ENCODE data around the gene SLC7A10. TPM values are rescaled to one million over a fixed set of nuclear protein-coding genes. Genes with fewer than 3 reads are reported as not detected.
"Not testable (repeated sequence)": the region's sequence is repeated elsewhere in the genome, so short reads cannot be mapped to it uniquely, and the experiment has no call there.

Gene SLC7A10
- total RNA-seq, 1 experiment from 2014 or later = not detected

GRCh38 chr19:33215438-33216197, 10.0 kb downstream of the SLC7A10 start:
- no peaks in the 10 kb centered on the region for H3K36me3 ChIP-seq
- H3K4me3 ChIP-seq = no peak overlapping the region
- H3K27me3 ChIP-seq = no peaks in the 10 kb centered on the region
- no peak for DNase-seq
- H3K9me3 ChIP-seq = no peaks in the 10 kb centered on the region

GRCh38 chr19:33214596-33214995, 11.1 kb downstream of the SLC7A10 start:
- Histone ChIP-seq H3K9me3 (no peaks in the 10 kb centered on the region), H3K4me3 (no peak overlapping the region), H3K27me3 (no peaks in the 10 kb centered on the region), H3K36me3 (no peaks in the 10 kb centered on the region)
- no peak for DNase-seq

GRCh38 chr19:33212436-33213172, 13.0 kb downstream of the SLC7A10 start:
- Histone ChIP-seq H3K27me3 (no peaks in the 10 kb centered on the region), H3K9me3 (no peaks in the 10 kb centered on the region), H3K36me3 (no peaks in the 10 kb centered on the region), H3K4me3 (no peak overlapping the region)
- no peak for DNase-seq

GRCh38 chr19:33211794-33212435, 13.7 kb downstream of the SLC7A10 start:
- H3K36me3 ChIP-seq = no peaks in the 10 kb centered on the region
- no peaks in the 10 kb centered on the region for H3K9me3 ChIP-seq
- no peak overlapping the region for H3K4me3 ChIP-seq
- DNase-seq = no peak
- no peaks in the 10 kb centered on the region for H3K27me3 ChIP-seq

- no peaks in the 10 kb centered on the region for H3K27me3 ChIP-seq
- no peak for DNase-seq
- no peak overlapping the region for H3K4me3 ChIP-seq
- no peaks in the 10 kb centered on the region for H3K9me3 ChIP-seq
- H3K36me3 ChIP-seq = peaks cover 7% of the 10 kb centered on the region; the same call in 1 of the 2 replicates
Measured at GRCh38 chr19:33210266-33210940, 15.2 kb downstream of the SLC7A10 start.

GRCh38 chr19:33209850-33210230, 15.8 kb downstream of the SLC7A10 start:
- not testable (repeated sequence) for DNase-seq, H3K36me3 ChIP-seq, H3K4me3 ChIP-seq, H3K27me3 ChIP-seq, H3K9me3 ChIP-seq

GRCh38 chr19:33208904-33209849, 16.5 kb downstream of the SLC7A10 start:
- no peak for DNase-seq
- H3K9me3 ChIP-seq = no peaks in the 10 kb centered on the region
- H3K4me3 ChIP-seq = no peak overlapping the region
- H3K36me3 ChIP-seq = peaks cover 7% of the 10 kb centered on the region
- H3K27me3 ChIP-seq = no peaks in the 10 kb centered on the region

- no peak for DNase-seq
- peaks cover 7% of the 10 kb centered on the region for H3K36me3 ChIP-seq
- H3K4me3 ChIP-seq = no peak overlapping the region
- no peaks in the 10 kb centered on the region for H3K9me3 ChIP-seq
- H3K27me3 ChIP-seq = no peaks in the 10 kb centered on the region
Measured at GRCh38 chr19:33208371-33208895, 17.2 kb downstream of the SLC7A10 start.

GRCh38 chr19:33207903-33208302, 17.7 kb downstream of the SLC7A10 start:
- no peaks in the 10 kb centered on the region for H3K9me3 ChIP-seq
- no peak for DNase-seq
- H3K36me3 ChIP-seq = peaks cover 12% of the 10 kb centered on the region
- H3K27me3 ChIP-seq = no peaks in the 10 kb centered on the region
- H3K4me3 ChIP-seq = no peak overlapping the region

- H3K4me3 ChIP-seq = no peak overlapping the region
- peaks cover 12% of the 10 kb centered on the region for H3K36me3 ChIP-seq
- DNase-seq = no peak
- H3K27me3 ChIP-seq = no peaks in the 10 kb centered on the region
- no peaks in the 10 kb centered on the region for H3K9me3 ChIP-seq
Measured at GRCh38 chr19:33207040-33207620, 18.5 kb downstream of the SLC7A10 start.

GRCh38 chr19:33206261-33207039, 19.2 kb downstream of the SLC7A10 start:
- no peaks in the 10 kb centered on the region for H3K27me3 ChIP-seq

GRCh38 chr19:33205531-33206260, 20.0 kb downstream of the SLC7A10 start:
- H3K36me3 ChIP-seq = peaks cover 12% of the 10 kb centered on the region
- no peaks in the 10 kb centered on the region for H3K27me3 ChIP-seq
- no peak overlapping the region for H3K4me3 ChIP-seq
- no peaks in the 10 kb centered on the region for H3K9me3 ChIP-seq
- DNase-seq = no peak

More at GRCh38 chr19:33206261-33207039, 19.2 kb downstream of the SLC7A10 start:
- H3K36me3 ChIP-seq = peaks cover 12% of the 10 kb centered on the region
- no peaks in the 10 kb centered on the region for H3K9me3 ChIP-seq
- no peak for DNase-seq
- no peak overlapping the region for H3K4me3 ChIP-seq

- Histone ChIP-seq H3K4me3 (no peak overlapping the region), H3K9me3 (no peaks in the 10 kb centered on the region), H3K36me3 (peaks cover 12% of the 10 kb centered on the region), H3K27me3 (no peaks in the 10 kb centered on the region)
- no peak for DNase-seq
Measured at GRCh38 chr19:33205110-33205509, 20.5 kb downstream of the SLC7A10 start.
